SK-N-SH treated with all-trans-retinoic acid at 6 μM for 48 hours (cell line): ENCODE measurements around the gene PLD3.
"Not testable (repeated sequence)": the region's sequence is repeated elsewhere in the genome, so short reads cannot be mapped to it uniquely, and the experiment has no call there.

Source experiments
- ATAC-seq: fragments of 200-7000 bp; cut with Tn5 transposase; 3 replicates; pipeline ENCODE4 v1.9.1; 2020; ENCODE audit warnings: mild to moderate bottlenecking, moderate library complexity
- BACH2 ChIP-seq: fragments of 250-450 bp; sonication (Bioruptor Pico); IDR thresholded peaks from 2 replicates; pipeline ENCODE4 v1.9.0; 2021; ENCODE audit warnings: mild to moderate bottlenecking, borderline replicate concordance
- CSDC2 ChIP-seq: fragments of 250-450 bp; sonication (Bioruptor Pico); IDR thresholded peaks from 2 replicates; pipeline ENCODE4 v1.5.0; 2020; ENCODE audit warnings: mild to moderate bottlenecking, moderate library complexity
- CSRNP3 ChIP-seq: fragments of 250-450 bp; sonication (Bioruptor Pico); IDR thresholded peaks from 2 replicates; pipeline ENCODE4 v1.5.1; 2021; ENCODE audit warnings: mild to moderate bottlenecking, moderate library complexity
- ESRRG ChIP-seq: fragments of 250-450 bp; sonication (Bioruptor Pico); IDR thresholded peaks from 2 replicates; pipeline ENCODE4 v1.6.1; 2021; ENCODE audit warnings: mild to moderate bottlenecking
- ISL1 ChIP-seq: fragments of 250-450 bp; sonication (Bioruptor Pico); IDR thresholded peaks from 2 replicates; pipeline ENCODE4 v2.1.2; 2022; ENCODE audit warnings: mild to moderate bottlenecking, moderate library complexity
- OSR1 ChIP-seq: fragments of 250-450 bp; sonication (Bioruptor Pico); IDR thresholded peaks from 2 replicates; pipeline ENCODE4 v1.8.0; 2022; ENCODE audit warnings: moderate library complexity, mild to moderate bottlenecking, inconsistent platforms
- PATZ1 ChIP-seq: fragments of 250-450 bp; sonication (Bioruptor Pico); IDR thresholded peaks from 2 replicates; pipeline ENCODE4 v1.8.0; 2020; ENCODE audit warnings: mild to moderate bottlenecking, moderate library complexity, borderline replicate concordance
- PPARA ChIP-seq: fragments of 250-450 bp; sonication (Bioruptor Pico); IDR thresholded peaks from 2 replicates; pipeline ENCODE4 v1.5.0; 2020; ENCODE audit warnings: mild to moderate bottlenecking, borderline replicate concordance
- RARB ChIP-seq: fragments of 250-450 bp; sonication (Bioruptor Pico); IDR thresholded peaks from 2 replicates; pipeline ENCODE4 v1.8.0; 2021; ENCODE audit warnings: mild to moderate bottlenecking, moderate library complexity
- SNAI2 ChIP-seq: fragments of 250-450 bp; sonication (Bioruptor Pico); IDR thresholded peaks from 2 replicates; pipeline ENCODE4 v1.5.0; 2020; ENCODE audit warnings: mild to moderate bottlenecking, moderate library complexity
- TCF4 ChIP-seq: fragments of 250-450 bp; sonication (Bioruptor Pico); IDR thresholded peaks from 2 replicates; pipeline ENCODE4 v1.8.0; 2021; ENCODE audit warnings: mild to moderate bottlenecking, moderate library complexity, borderline replicate concordance
- TOX ChIP-seq: fragments of 250-450 bp; sonication (Bioruptor Pico); IDR thresholded peaks from 2 replicates; pipeline ENCODE4 v1.8.0; 2021; ENCODE audit warnings: mild to moderate bottlenecking, moderate library complexity, borderline replicate concordance
- ZC3H10 ChIP-seq: fragments of 250-450 bp; sonication (Bioruptor Pico); IDR thresholded peaks from 2 replicates; pipeline ENCODE4 v1.5.1; 2021; ENCODE audit warnings: mild to moderate bottlenecking, moderate library complexity
- ZFP30 ChIP-seq: fragments of 450-650 bp; formaldehyde crosslinking; IDR thresholded peaks from 2 replicates; pipeline ENCODE4 v1.5.0; 2022; ENCODE audit warnings: mild to moderate bottlenecking, moderate library complexity
- ZNF565 ChIP-seq: fragments of 450-650 bp; formaldehyde crosslinking; conservative IDR thresholded peaks from 2 replicates; pipeline ENCODE4 v1.5.0; 2020; ENCODE audit warnings: low read depth, mild to moderate bottlenecking, moderate library complexity
- ZNF70 ChIP-seq: fragments of 450-650 bp; formaldehyde crosslinking; IDR thresholded peaks from 2 replicates; pipeline ENCODE4 v1.5.0; 2020; ENCODE audit warnings: mild to moderate bottlenecking, moderate library complexity
- ZNF8 ChIP-seq: fragments of 450-650 bp; formaldehyde crosslinking; IDR thresholded peaks from 2 replicates; pipeline ENCODE4 v1.5.0; 2020; ENCODE audit warnings: mild to moderate bottlenecking, moderate library complexity
- TF ChIP-seq, protein P1 (sequence below): fragments of 250-450 bp; sonication (Bioruptor Pico); IDR thresholded peaks from 2 replicates; pipeline ENCODE4 v1.5.1; 2020; ENCODE audit warnings: low read depth, mild to moderate bottlenecking, moderate library complexity
- TF ChIP-seq, protein P2 (sequence below): fragments of 250-450 bp; sonication (Bioruptor Pico); IDR thresholded peaks from 2 replicates; pipeline ENCODE4 v1.5.0; 2020; ENCODE audit warnings: mild to moderate bottlenecking, moderate library complexity

PLD3 gene

DNA sequence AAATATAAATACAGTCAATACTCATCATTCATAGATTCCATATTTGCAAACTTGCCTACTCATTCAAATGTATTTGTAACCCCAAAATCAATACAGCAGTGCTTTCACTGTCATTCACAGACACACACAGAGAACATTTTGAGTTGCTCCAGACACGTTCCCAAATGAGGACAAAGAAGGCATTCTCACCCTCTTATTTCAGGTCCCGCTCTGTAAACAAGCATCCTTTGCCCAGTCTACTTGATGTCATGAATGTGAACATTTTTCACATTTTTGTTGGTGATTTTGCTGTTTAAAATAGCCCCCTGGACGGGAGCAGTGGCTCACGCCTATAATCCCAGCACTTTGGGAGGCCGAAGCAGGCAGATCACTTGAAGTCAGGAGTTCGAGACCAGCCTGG is 15.8 kb upstream of the PLD3 start (continued):
- no peak for TF ChIP-seq BACH2 (CRISPR knock-in tag)
- no peak for TF ChIP-seq PATZ1 (CRISPR knock-in tag)

GRCh38 chr19:40333083-40333482 is 15.4 kb upstream of the PLD3 start:
- ATAC-seq, result not testable (repeated sequence)

- TF ChIP-seq ZC3H10, result no peak
- TF ChIP-seq ISL1, result no peak
- TF ChIP-seq SNAI2 (CRISPR knock-in tag), result no peak
- no peak for TF ChIP-seq ZFP30 (CRISPR knock-in tag)
- TF ChIP-seq CSDC2 (CRISPR knock-in tag), result no peak
- no peak for TF ChIP-seq ESRRG
- TF ChIP-seq, all 23 proteins: peak for 0
- ATAC-seq, result no peak
These were observed 13.4 kb upstream of the PLD3 start for GRCh38 chr19:40335101-40335500.

- TF ChIP-seq, protein P1, sequence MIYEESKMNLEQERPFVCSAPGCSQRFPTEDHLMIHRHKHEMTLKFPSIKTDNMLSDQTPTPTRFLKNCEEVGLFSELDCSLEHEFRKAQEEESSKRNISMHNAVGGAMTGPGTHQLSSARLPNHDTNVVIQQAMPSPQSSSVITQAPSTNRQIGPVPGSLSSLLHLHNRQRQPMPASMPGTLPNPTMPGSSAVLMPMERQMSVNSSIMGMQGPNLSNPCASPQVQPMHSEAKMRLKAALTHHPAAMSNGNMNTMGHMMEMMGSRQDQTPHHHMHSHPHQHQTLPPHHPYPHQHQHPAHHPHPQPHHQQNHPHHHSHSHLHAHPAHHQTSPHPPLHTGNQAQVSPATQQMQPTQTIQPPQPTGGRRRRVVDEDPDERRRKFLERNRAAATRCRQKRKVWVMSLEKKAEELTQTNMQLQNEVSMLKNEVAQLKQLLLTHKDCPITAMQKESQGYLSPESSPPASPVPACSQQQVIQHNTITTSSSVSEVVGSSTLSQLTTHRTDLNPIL, result no peak
- TF ChIP-seq TOX (no peak), BACH2 (CRISPR knock-in tag) (no peak), SNAI2 (CRISPR knock-in tag) (no peak), PATZ1 (CRISPR knock-in tag) (no peak), TCF4 (CRISPR knock-in tag) (no peak), RARB (no peak), ESRRG (no peak), ZNF70 (no peak), ZNF8 (CRISPR knock-in tag) (no peak), OSR1 (CRISPR knock-in tag) (no peak), CSRNP3 (no peak)
- TF ChIP-seq, protein P2, sequence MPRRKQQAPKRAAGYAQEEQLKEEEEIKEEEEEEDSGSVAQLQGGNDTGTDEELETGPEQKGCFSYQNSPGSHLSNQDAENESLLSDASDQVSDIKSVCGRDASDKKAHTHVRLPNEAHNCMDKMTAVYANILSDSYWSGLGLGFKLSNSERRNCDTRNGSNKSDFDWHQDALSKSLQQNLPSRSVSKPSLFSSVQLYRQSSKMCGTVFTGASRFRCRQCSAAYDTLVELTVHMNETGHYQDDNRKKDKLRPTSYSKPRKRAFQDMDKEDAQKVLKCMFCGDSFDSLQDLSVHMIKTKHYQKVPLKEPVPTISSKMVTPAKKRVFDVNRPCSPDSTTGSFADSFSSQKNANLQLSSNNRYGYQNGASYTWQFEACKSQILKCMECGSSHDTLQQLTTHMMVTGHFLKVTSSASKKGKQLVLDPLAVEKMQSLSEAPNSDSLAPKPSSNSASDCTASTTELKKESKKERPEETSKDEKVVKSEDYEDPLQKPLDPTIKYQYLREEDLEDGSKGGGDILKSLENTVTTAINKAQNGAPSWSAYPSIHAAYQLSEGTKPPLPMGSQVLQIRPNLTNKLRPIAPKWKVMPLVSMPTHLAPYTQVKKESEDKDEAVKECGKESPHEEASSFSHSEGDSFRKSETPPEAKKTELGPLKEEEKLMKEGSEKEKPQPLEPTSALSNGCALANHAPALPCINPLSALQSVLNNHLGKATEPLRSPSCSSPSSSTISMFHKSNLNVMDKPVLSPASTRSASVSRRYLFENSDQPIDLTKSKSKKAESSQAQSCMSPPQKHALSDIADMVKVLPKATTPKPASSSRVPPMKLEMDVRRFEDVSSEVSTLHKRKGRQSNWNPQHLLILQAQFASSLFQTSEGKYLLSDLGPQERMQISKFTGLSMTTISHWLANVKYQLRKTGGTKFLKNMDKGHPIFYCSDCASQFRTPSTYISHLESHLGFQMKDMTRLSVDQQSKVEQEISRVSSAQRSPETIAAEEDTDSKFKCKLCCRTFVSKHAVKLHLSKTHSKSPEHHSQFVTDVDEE (CRISPR knock-in tag), result no peak
- ATAC-seq, result no peak
These were observed 12.5 kb upstream of the PLD3 start for GRCh38 chr19:40335855-40336600.

DNA sequence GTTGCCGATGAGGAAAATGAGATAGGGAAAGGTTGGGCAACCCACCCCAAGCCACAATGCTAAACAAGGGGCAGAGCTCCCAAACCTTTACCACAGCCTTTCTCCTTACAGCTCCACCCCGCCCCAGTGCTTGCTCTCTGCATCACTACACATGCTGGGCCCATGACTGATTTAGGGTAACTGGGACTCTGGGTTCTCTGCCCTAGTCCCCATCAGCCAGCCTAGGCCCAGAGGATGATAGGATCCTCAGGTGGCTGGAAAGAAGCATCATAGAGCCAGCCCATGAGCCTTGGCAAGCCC is 11.9 kb upstream of the PLD3 start:
- no peak for ATAC-seq
- no peak for TF ChIP-seq ZC3H10
- TF ChIP-seq ISL1, result no peak
- TF ChIP-seq, protein P2 (CRISPR knock-in tag), result no peak
- TF ChIP-seq ESRRG, result no peak
- TF ChIP-seq OSR1 (CRISPR knock-in tag), result no peak
- no peak for TF ChIP-seq RARB
- TF ChIP-seq ZNF70, result no peak
- no peak for TF ChIP-seq TCF4 (CRISPR knock-in tag)
- no peak for TF ChIP-seq ZNF565 (CRISPR knock-in tag)
- TF ChIP-seq PPARA (CRISPR knock-in tag), result no peak
- TF ChIP-seq CSRNP3, result no peak
